Panc1 (cell line): Measurements from ENCODE around the gene COA5. TPM values are rescaled to one million over a fixed set of nuclear protein-coding genes. Genes with fewer than 3 reads are reported as not detected.

Experiments
- ATAC-seq: fragments of 200-7000 bp; cut with Tn5 transposase; 2 replicates; pipeline ENCODE4 v1.9.1; 2020; ENCODE audit warnings: mild to moderate bottlenecking, moderate library complexity
- BruUV-seq: library from RNA; stranded (reverse); fragments of 400-500 nt; replicated peaks from 2 replicates; lab custom pipeline; 2021; lab: Mats Ljungman, UMichigan
- CTCF ChIA-PET: fragments of 300-600 bp; sonication (Branson Sonifier 250); formaldehyde crosslinking; loops from one replicate; lab custom pipeline; 2022; ENCODE audit warnings: antibody characterized with exemption; lab: Charles Lee
- POLR2A ChIA-PET: fragments of 300-600 bp; sonication (Branson Sonifier 250); formaldehyde crosslinking; loops from one replicate; lab custom pipeline; 2022; ENCODE audit warnings: antibody characterized with exemption; lab: Charles Lee
- DNase-seq: peaks from one replicate; pipeline ENCODE4 v3.0.0-alpha.2; 2010; ENCODE audit warnings: low read depth, low spot score
- H3K27ac ChIP-seq: 2 replicates; pipeline ENCODE4 v1.5.1; 2011; ENCODE audit warnings: mild to moderate bottlenecking, low read length, inconsistent platforms
- H3K27me3 ChIP-seq: fragments of 200-500 bp; sonication (Bioruptor generic); 2 replicates; pipeline ENCODE4 v1.6.0; 2014; ENCODE audit warnings: low read length, inconsistent platforms; ENCODE audit not compliant: control insufficient read depth, insufficient read depth
- H3K36me3 ChIP-seq: fragments of 200-500 bp; sonication (Bioruptor generic); 2 replicates; pipeline ENCODE4 v1.5.1; 2014; ENCODE audit warnings: inconsistent platforms, mild to moderate bottlenecking, low read length, moderate library complexity; ENCODE audit not compliant: control insufficient read depth, insufficient read depth
- H3K4me1 ChIP-seq: 2 replicates; pipeline ENCODE4 v1.5.1; 2011; ENCODE audit warnings: inconsistent platforms, mild to moderate bottlenecking, low read length, moderate library complexity; ENCODE audit not compliant: control insufficient read depth, insufficient read depth
- H3K4me3 ChIP-seq, 2 experiments: 2 replicates each; pipeline ENCODE4 v1.5.1; 2011 to 2012; ENCODE audit warnings: low read depth in 2 of 2, low read length in 2 of 2, mild to moderate bottlenecking in 2 of 2, inconsistent platforms in 1 of 2, moderate library complexity in 1 of 2
- H3K9me3 ChIP-seq: fragments of 200-500 bp; sonication (Bioruptor generic); 2 replicates; pipeline ENCODE4 v1.5.1; 2014; ENCODE audit warnings: low read depth, mild to moderate bottlenecking, inconsistent platforms, low read length, moderate library complexity; ENCODE audit not compliant: control insufficient read depth, insufficient read depth
- CTCF ChIP-seq: fragments of 450-650 bp; IDR thresholded peaks from 2 replicates; pipeline ENCODE4 v1.5.1; 2017; ENCODE audit warnings: mild to moderate bottlenecking
- POLR2AphosphoS5 ChIP-seq: IDR thresholded peaks from 2 replicates; pipeline ENCODE4 v1.6.1; 2012; ENCODE audit warnings: mild to moderate bottlenecking, low read depth, low read length, moderate library complexity
- REST ChIP-seq, 2 experiments: IDR thresholded peaks; 2 replicates each; pipeline ENCODE4 v1.6.1; 2011 to 2012; ENCODE audit warnings: low read depth in 2 of 2, control low read depth in 1 of 2, low read length in 1 of 2, mild to moderate bottlenecking in 1 of 2, moderate library complexity in 1 of 2; ENCODE audit not compliant: insufficient read depth in 1 of 2
- SIN3A ChIP-seq: IDR thresholded peaks from 2 replicates; pipeline ENCODE4 v1.6.1; 2012; ENCODE audit warnings: low read depth, mild to moderate bottlenecking, low read length, moderate library complexity, borderline replicate concordance; ENCODE audit not compliant: insufficient read depth
- TCF7L2 ChIP-seq: IDR thresholded peaks from 2 replicates; pipeline ENCODE4 v1.6.1; 2011; ENCODE audit warnings: mild to moderate bottlenecking, low read depth, low read length, inconsistent platforms
- in situ Hi-C: cut with HindIII; loops from 2 replicates; pipeline ENCODE4 v1.10.0; 2016; ENCODE audit warnings: low sequenced_read_pairs, low pct_unique_long_range_greater_than_20kb
- intact Hi-C: fragments of 100-400 bp; cut with micrococcal nuclease; formaldehyde crosslinking; loops from one replicate; pipeline ENCODE4 v1.10.0; 2022; ENCODE audit not compliant: unreplicated experiment
- total RNA-seq: library from RNA; stranded (reverse); gene quantifications from one replicate; pipeline ENCODE4 v1.2.1, GENCODE V29; 2021; ENCODE audit not compliant: unreplicated experiment

Gene COA5
- total RNA-seq, 1 experiment from 2014 or later = 20.6 TPM

- Histone ChIP-seq H3K27me3 (no peaks in the 10 kb centered on the region), H3K4me3 (no peak overlapping the region), H3K36me3 (no peaks in the 10 kb centered on the region), H3K27ac (no peak overlapping the region), H3K4me1 (no peaks in the 10 kb centered on the region), H3K9me3 (no peaks in the 10 kb centered on the region)
- TF ChIP-seq REST (IDR thresholded peaks at IDR 0.05; ENCODE audit: insufficient read depth in 1 of 2, low read depth in 2 of 2, low read length in 1 of 2) (no peak), CTCF (no peak), TCF7L2 (no peak), SIN3A (no peak), POLR2AphosphoS5 (no peak)
- POLR2A ChIA-PET = no interaction called here
- intact Hi-C loops = no loop called here
- ATAC-seq (no peak), DNase-seq (no peak)
- no TSS peak for BruUV-seq
- in situ Hi-C loops = no loop called here
- CTCF ChIA-PET = no interaction called here
These were observed 57.0 kb downstream of the COA5 start for GRCh38 chr2:98551316-98551715.

- no peaks in the 10 kb centered on the region for H3K4me1 ChIP-seq
- no peak for TF ChIP-seq TCF7L2
- no peak for TF ChIP-seq CTCF
- no peak for TF ChIP-seq POLR2AphosphoS5
- TF ChIP-seq SIN3A = no peak
- no peak for TF ChIP-seq REST (IDR thresholded peaks at IDR 0.05; ENCODE audit: insufficient read depth in 1 of 2, low read depth in 2 of 2, low read length in 1 of 2)
- DNase-seq = no peak
- in situ Hi-C loops = no loop called here
- no peak overlapping the region for H3K4me3 ChIP-seq
- H3K9me3 ChIP-seq = no peaks in the 10 kb centered on the region
- POLR2A ChIA-PET = no interaction called here
- ATAC-seq = no peak
- intact Hi-C loops = no loop called here
- no peaks in the 10 kb centered on the region for H3K27me3 ChIP-seq
- CTCF ChIA-PET = no interaction called here
- no TSS peak for BruUV-seq
- H3K36me3 ChIP-seq = no peaks in the 10 kb centered on the region
- no peak overlapping the region for H3K27ac ChIP-seq
These were observed 58.1 kb downstream of the COA5 start for GRCh38 chr2:98550165-98550564.

Other genes starting within 250 kb of the COA5 start
- gene INPP4A, start 163.7 kb downstream of the COA5 start, total RNA-seq = 22.9 TPM
- gene UNC50, start 77 bp upstream of the COA5 start, total RNA-seq = 43.6 TPM
- 4.4 TPM for gene MGAT4A, start 122.6 kb upstream of the COA5 start, total RNA-seq